ENCODE measurements around the gene LKAAEAR1.

- TF ChIP-seq GATA3 (IDR thresholded peaks at IDR 0.05; ENCODE audit: low read depth, low read length) (no peak), GATA2 (IDR thresholded peaks at IDR 0.05; ENCODE audit: low read depth, low read length) (no peak)
These were observed 31.9 kb downstream of the LKAAEAR1 start for GRCh38 chr20:64052326-64052722.
